HL-60 (cell line): Measurements from ENCODE around the gene B3GALNT2.

ENCODE experiments used
- DNase-seq, 2 experiments: peaks; one replicate each; pipeline ENCODE4 v3.0.0-alpha.2; 2010 to 2020; ENCODE audit warnings: low read depth in 1 of 2, low spot score in 1 of 2
- H3K27ac ChIP-seq: fragments of 250-450 bp; sonication (Bioruptor Pico); replicated peaks from 2 replicates; pipeline ENCODE4 v1.5.1; 2020; ENCODE audit warnings: mild to moderate bottlenecking, moderate library complexity
- H3K27me3 ChIP-seq: fragments of 250-450 bp; sonication (Bioruptor Pico); 2 replicates; pipeline ENCODE4 v1.5.1; 2021; ENCODE audit warnings: mild to moderate bottlenecking, moderate library complexity; ENCODE audit not compliant: insufficient read depth, poor library complexity, severe bottlenecking
- H3K4me3 ChIP-seq: replicated peaks from 2 replicates; pipeline ENCODE4 v1.5.1; 2011; ENCODE audit warnings: mild to moderate bottlenecking, control low read depth, low read length; ENCODE audit not compliant: insufficient read depth
- GABPA ChIP-seq: IDR thresholded peaks from 2 replicates; pipeline ENCODE4 v1.6.1; 2012; ENCODE audit warnings: low read depth
- POLR2AphosphoS5 ChIP-seq: IDR thresholded peaks from 2 replicates; pipeline ENCODE4 v1.6.1; 2012; ENCODE audit warnings: low read depth
- SPI1 ChIP-seq: IDR thresholded peaks from 2 replicates; pipeline ENCODE4 v1.6.1; 2012; ENCODE audit warnings: low read depth, mild to moderate bottlenecking, borderline replicate concordance
- TF ChIP-seq, protein P1 (sequence below): IDR thresholded peaks from one replicate; pipeline ENCODE4 v1.5.1; 2011; ENCODE audit warnings: low read length, control low read depth, inconsistent platforms; ENCODE audit not compliant: insufficient read depth
- TF ChIP-seq, protein P2 (sequence below): IDR thresholded peaks from 2 replicates; pipeline ENCODE4 v1.6.1; 2012; ENCODE audit warnings: low read depth; ENCODE audit not compliant: insufficient replicate concordance

Gene B3GALNT2

DNA sequence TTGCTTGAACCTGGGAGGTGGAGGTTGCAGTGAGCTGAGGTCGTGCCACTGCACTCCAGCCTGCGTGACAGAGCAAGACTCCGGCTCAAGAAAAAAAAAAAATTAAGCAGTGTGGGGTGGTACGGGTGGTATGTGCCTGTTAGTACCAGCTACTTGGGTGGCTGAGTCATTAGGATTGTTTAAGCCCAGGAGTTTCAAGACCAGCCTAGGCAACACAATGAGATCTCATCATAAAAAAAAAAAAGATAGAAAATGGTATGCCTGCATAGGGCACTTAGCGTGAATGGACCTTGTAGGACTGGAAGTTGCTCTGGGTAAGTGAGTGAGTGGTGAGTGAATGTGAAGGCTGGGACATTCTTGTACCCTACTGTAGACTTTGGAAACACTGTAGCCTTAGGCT lies 100.1 kb downstream of the B3GALNT2 start:
- no peak for DNase-seq
- TF ChIP-seq, protein P1, sequence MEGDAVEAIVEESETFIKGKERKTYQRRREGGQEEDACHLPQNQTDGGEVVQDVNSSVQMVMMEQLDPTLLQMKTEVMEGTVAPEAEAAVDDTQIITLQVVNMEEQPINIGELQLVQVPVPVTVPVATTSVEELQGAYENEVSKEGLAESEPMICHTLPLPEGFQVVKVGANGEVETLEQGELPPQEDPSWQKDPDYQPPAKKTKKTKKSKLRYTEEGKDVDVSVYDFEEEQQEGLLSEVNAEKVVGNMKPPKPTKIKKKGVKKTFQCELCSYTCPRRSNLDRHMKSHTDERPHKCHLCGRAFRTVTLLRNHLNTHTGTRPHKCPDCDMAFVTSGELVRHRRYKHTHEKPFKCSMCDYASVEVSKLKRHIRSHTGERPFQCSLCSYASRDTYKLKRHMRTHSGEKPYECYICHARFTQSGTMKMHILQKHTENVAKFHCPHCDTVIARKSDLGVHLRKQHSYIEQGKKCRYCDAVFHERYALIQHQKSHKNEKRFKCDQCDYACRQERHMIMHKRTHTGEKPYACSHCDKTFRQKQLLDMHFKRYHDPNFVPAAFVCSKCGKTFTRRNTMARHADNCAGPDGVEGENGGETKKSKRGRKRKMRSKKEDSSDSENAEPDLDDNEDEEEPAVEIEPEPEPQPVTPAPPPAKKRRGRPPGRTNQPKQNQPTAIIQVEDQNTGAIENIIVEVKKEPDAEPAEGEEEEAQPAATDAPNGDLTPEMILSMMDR, result no peak
- no peak for TF ChIP-seq POLR2AphosphoS5
- no peak for TF ChIP-seq SPI1
- no peak for TF ChIP-seq GABPA
- TF ChIP-seq, protein P2, sequence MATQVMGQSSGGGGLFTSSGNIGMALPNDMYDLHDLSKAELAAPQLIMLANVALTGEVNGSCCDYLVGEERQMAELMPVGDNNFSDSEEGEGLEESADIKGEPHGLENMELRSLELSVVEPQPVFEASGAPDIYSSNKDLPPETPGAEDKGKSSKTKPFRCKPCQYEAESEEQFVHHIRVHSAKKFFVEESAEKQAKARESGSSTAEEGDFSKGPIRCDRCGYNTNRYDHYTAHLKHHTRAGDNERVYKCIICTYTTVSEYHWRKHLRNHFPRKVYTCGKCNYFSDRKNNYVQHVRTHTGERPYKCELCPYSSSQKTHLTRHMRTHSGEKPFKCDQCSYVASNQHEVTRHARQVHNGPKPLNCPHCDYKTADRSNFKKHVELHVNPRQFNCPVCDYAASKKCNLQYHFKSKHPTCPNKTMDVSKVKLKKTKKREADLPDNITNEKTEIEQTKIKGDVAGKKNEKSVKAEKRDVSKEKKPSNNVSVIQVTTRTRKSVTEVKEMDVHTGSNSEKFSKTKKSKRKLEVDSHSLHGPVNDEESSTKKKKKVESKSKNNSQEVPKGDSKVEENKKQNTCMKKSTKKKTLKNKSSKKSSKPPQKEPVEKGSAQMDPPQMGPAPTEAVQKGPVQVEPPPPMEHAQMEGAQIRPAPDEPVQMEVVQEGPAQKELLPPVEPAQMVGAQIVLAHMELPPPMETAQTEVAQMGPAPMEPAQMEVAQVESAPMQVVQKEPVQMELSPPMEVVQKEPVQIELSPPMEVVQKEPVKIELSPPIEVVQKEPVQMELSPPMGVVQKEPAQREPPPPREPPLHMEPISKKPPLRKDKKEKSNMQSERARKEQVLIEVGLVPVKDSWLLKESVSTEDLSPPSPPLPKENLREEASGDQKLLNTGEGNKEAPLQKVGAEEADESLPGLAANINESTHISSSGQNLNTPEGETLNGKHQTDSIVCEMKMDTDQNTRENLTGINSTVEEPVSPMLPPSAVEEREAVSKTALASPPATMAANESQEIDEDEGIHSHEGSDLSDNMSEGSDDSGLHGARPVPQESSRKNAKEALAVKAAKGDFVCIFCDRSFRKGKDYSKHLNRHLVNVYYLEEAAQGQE, result no peak
- Histone ChIP-seq H3K4me3 (no peak overlapping the region), H3K27me3 (no peaks in the 10 kb centered on the region), H3K27ac (no peak overlapping the region)

DNA sequence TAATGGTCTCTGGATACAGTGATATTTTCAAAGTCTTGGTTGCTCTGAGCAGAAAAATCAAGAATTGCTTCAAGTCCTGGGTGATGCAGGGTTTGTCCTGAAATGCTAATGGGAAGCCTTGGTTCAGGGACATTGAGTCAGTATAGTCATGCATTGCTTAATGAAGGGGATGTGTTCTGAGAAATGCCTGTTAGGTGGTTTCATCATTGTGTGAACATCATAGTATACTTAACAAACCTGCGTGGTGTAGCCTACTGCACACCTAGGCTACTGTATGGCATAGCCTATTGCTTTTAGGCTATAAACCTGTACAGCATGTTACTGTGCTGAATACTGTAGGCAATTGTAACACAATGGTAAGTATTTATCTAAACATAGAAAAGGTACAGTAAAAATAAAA lies 100.7 kb downstream of the B3GALNT2 start:
- Histone ChIP-seq H3K27ac (no peak overlapping the region), H3K27me3 (no peaks in the 10 kb centered on the region)
- no peak for DNase-seq

DNA sequence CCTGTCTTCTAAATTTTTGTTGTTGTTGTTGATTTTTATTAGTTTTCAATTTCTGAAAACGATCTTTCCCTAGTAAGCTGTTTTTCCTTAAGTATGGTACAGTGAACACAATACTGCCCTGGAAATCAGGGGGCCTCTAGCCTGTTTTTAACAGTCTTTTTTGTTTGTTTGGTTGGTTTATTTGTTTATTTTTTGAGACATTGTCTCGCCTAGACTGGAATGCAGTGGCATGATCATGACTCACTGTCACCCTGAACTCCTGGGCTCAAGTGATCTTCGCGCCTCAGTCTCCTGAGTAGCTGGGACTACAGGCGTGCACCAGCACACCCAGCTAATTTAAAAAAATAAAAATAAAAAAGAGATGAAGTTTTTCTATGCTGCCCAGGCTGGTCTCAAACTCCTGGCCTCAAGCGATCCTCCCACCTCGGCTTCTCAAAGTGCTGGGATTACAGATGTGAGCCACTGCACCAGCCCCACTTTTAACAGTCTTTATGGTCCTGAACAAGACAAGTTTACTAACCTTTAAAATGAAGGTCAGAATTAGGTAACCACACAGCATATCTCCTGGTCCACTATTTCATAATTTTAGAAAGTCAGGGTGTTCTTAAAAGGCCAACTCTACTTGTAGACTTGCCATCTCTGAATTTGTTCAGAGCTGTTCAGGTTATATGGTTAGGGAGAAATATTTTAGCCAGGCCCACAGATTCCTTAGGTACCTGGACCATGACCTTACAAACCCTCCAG lies 101.6 kb downstream of the B3GALNT2 start:
- Histone ChIP-seq H3K27ac (no peak overlapping the region), H3K4me3 (no peak overlapping the region)
- TF ChIP-seq POLR2AphosphoS5 (no peak), SPI1 (no peak), GABPA (no peak)
- TF ChIP-seq, protein P1, result no peak
- TF ChIP-seq, protein P2, result no peak

More for the DNA sequence above, 100.7 kb downstream of the B3GALNT2 start:
- TF ChIP-seq GABPA (no peak), POLR2AphosphoS5 (no peak), SPI1 (no peak)
- TF ChIP-seq, protein P2, result no peak
- TF ChIP-seq, protein P1, result no peak
- H3K4me3 ChIP-seq, result no peak overlapping the region

More for the DNA sequence above, 101.6 kb downstream of the B3GALNT2 start:
- DNase-seq, result no peak
- H3K27me3 ChIP-seq, result no peaks in the 10 kb centered on the region
